HFF-Myc (cell line): ENCODE data around the gene LIN7B.

Source experiments
- DNase-seq: peaks from one replicate; pipeline ENCODE4 v3.0.0-alpha.2; 2011; ENCODE audit warnings: low read depth; ENCODE audit errors: extremely low read depth
- H3K4me3 ChIP-seq: replicated peaks from 2 replicates; pipeline ENCODE4 v1.5.1; 2011; ENCODE audit warnings: low read depth, mild to moderate bottlenecking, control low read depth, low read length
- TF ChIP-seq, protein P1 (sequence below): IDR thresholded peaks from 2 replicates; pipeline ENCODE4 v1.5.1; 2012; ENCODE audit warnings: mild to moderate bottlenecking, low read depth, low read length, control low read depth; ENCODE audit errors: missing control alignments

LIN7B gene

DNA sequence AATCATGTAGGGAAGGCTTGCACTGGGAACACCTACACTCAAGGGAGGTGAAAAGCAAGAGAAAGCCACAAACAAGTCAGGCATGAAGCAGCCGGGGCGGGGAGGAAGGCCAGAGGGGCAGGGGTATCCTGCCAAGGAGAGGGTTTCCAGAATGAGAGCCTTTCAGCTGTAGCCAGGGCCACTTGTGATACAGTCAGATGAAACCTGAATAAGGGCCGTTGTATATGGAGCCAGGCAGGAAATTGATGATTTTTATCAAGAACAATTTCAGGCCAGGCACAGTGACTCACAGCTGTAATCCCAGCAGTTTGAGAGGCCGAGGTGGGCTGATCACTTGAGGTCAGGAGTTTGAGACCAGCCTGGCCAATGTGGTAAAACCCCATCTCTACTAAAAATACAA, 47.8 kb downstream of the LIN7B start:
- H3K4me3 ChIP-seq: no peak overlapping the region
- TF ChIP-seq, protein P1, sequence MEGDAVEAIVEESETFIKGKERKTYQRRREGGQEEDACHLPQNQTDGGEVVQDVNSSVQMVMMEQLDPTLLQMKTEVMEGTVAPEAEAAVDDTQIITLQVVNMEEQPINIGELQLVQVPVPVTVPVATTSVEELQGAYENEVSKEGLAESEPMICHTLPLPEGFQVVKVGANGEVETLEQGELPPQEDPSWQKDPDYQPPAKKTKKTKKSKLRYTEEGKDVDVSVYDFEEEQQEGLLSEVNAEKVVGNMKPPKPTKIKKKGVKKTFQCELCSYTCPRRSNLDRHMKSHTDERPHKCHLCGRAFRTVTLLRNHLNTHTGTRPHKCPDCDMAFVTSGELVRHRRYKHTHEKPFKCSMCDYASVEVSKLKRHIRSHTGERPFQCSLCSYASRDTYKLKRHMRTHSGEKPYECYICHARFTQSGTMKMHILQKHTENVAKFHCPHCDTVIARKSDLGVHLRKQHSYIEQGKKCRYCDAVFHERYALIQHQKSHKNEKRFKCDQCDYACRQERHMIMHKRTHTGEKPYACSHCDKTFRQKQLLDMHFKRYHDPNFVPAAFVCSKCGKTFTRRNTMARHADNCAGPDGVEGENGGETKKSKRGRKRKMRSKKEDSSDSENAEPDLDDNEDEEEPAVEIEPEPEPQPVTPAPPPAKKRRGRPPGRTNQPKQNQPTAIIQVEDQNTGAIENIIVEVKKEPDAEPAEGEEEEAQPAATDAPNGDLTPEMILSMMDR: no peak
- no peak for DNase-seq

DNA sequence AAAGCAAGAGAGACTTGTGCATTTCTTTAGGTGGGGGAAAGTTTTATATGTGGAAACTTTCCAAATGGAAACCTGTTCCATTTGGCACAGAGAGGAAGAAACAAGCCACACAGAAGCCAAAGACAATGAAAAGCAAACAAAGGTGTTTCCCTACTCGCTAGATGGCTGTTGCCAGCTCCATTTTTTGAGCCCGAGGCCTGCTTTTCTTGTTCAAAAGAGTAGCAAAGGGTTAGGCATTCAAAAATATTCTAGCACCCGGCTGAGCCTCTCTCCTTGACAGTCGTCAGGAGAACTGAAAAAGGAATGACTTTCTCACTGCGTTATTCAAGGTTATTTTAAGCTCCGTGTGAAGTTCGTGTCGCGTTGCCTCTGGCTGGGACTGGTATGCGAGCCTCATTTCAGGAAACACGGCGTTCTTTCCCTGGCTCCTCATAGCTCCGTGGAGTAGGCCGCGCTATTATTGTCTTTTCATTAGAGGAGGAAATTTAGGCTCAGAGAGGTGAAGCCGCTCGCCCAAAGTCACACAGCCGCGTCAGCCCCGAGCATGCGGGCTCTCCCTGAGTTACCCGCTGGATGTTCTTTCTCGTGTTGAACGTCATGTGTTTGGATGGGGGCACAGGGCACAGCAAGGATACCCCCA, 51.1 kb downstream of the LIN7B start:
- no peak overlapping the region for H3K4me3 ChIP-seq
- TF ChIP-seq, protein P1: no peak
- DNase-seq: no peak

DNA sequence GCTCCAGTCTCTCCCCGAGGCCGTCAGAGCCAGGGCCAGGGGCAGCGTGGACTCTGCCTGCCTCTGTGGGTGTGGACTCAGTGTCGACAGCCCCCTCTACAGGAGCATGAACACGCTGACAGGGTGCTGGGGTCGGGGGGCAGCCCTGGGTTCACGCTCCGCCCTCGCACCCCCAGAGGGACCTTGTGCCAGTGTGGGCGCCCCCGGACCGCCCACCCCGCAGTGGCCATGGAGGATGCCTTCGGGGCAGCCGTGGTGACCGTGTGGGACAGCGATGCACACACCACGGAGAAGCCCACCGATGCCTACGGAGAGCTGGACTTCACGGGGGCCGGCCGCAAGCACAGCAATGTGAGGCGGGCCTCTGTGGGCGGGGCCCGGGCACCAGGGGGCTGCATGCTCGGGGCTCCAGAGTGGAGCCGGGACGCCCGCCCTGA, 51.7 kb downstream of the LIN7B start:
- TF ChIP-seq, protein P1: no peak
- H3K4me3 ChIP-seq: no peak overlapping the region
- DNase-seq: no peak

DNA sequence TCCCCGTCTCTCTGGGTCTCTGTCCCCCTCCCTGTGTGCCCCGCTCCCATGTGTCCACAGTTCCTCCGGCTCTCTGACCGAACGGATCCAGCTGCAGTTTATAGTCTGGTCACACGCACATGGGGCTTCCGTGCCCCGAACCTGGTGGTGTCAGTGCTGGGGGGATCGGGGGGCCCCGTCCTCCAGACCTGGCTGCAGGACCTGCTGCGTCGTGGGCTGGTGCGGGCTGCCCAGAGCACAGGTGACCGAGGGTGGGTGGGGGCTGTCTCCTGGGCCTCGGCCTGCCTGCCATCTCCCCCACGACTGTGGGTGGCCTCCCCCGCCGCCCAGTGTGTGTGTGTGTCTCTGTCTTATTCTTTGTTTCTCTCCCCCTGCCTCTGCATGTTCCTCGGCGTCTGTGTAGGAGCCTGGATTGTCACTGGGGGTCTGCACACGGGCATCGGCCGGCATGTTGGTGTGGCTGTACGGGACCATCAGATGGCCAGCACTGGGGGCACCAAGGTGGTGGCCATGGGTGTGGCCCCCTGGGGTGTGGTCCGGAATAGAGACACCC, 53.8 kb downstream of the LIN7B start:
- TF ChIP-seq, protein P1: no peak
- H3K4me3 ChIP-seq: no peak overlapping the region
- DNase-seq: no peak
